HepG2 (cell line): Measurements from ENCODE around the gene AK2. TPM values are rescaled to one million over a fixed set of nuclear protein-coding genes. Genes with fewer than 3 reads are reported as not detected.

ENCODE experiments used
- ATAC-seq: fragments of 200-7000 bp; cut with Tn5 transposase; 3 replicates; pipeline ENCODE4 v1.9.1; 2020; ENCODE audit warnings: mild to moderate bottlenecking, moderate library complexity
- BruUV-seq: library from RNA; stranded (reverse); fragments of 400-500 nt; replicated peaks from 2 replicates; lab custom pipeline; 2021; lab: Mats Ljungman, UMichigan
- CTCF ChIA-PET: fragments of 300-600 bp; formaldehyde crosslinking; extraction: SDS; loops from one replicate; lab custom pipeline; 2021; ENCODE audit warnings: low total read pairs, inconsistent platforms, low intra/inter-chr PET ratio; lab: Yijun Ruan, JAX
- POLR2A ChIA-PET: fragments of 350-600 bp; sonication (Branson Sonifier 250); formaldehyde crosslinking; loops from one replicate; lab custom pipeline; 2020; ENCODE audit warnings: antibody characterized with exemption, inconsistent platforms; lab: Yijun Ruan, JAX
- DNase-seq: peaks from one replicate; pipeline ENCODE4 v3.0.0-alpha.2; 2015; ENCODE audit warnings: low spot score
- FAIRE-seq: peaks from 3 replicates; lab custom pipeline; 2011; peaks lifted over from hg19 to GRCh38; lab: Jason Lieb, UNC
- H2AFZ ChIP-seq: one replicate; pipeline ENCODE4 v1.6.1; 2011; ENCODE audit warnings: low read length, inconsistent platforms
- H3K27ac ChIP-seq: fragments of 300-600 bp; 3 replicates; pipeline ENCODE4 v1.8.0; 2011; ENCODE audit warnings: mixed run types, mild to moderate bottlenecking, mixed read lengths, low read length, inconsistent platforms; ENCODE audit not compliant: insufficient read depth; ENCODE audit errors: extremely low read length
- H3K27me3 ChIP-seq, 2 experiments: fragments of 200-600 bp in 1 of 2; 2 replicates in 1 of 2; 3 replicates in 1 of 2; pipeline versions ENCODE4 v1.6.0 to v1.8.0; 2011; ENCODE audit warnings: low read length in 2 of 2, mild to moderate bottlenecking in 2 of 2, moderate library complexity in 2 of 2, inconsistent platforms in 1 of 2; ENCODE audit not compliant: insufficient read depth in 2 of 2, control insufficient read depth in 1 of 2
- H3K36me3 ChIP-seq, 2 experiments: fragments of 200-600 bp in 1 of 2; replicated peaks in 1 of 2; 2 replicates in 1 of 2; 3 replicates in 1 of 2; pipeline versions ENCODE4 v1.5.1 to v1.8.0; 2011; ENCODE audit warnings: low read length in 2 of 2, inconsistent platforms in 1 of 2; ENCODE audit not compliant: insufficient read depth in 2 of 2, control insufficient read depth in 1 of 2
- H3K4me1 ChIP-seq: 2 replicates; pipeline ENCODE4 v1.5.1; 2012; ENCODE audit warnings: low read length, inconsistent platforms; ENCODE audit not compliant: insufficient read depth
- H3K4me2 ChIP-seq: 2 replicates; pipeline ENCODE4 v1.6.0; 2011; ENCODE audit warnings: low read depth, low read length, inconsistent platforms
- H3K4me3 ChIP-seq, 3 experiments: fragments of 200-600 bp in 1 of 3; sonication (generic), shearing (Covaris generic) in 1 of 3; replicated peaks in 1 of 3; 2 replicates each; pipeline ENCODE4 v1.5.1; 2011 to 2016; ENCODE audit warnings: low read length in 3 of 3, inconsistent platforms in 2 of 3, low read depth in 2 of 3, mild to moderate bottlenecking in 2 of 3, control low read depth in 1 of 3, mixed read lengths in 1 of 3; ENCODE audit not compliant: insufficient read depth in 1 of 3
- H3K79me2 ChIP-seq: one replicate; pipeline ENCODE4 v1.6.1; 2011; ENCODE audit warnings: low read length, inconsistent platforms; ENCODE audit not compliant: insufficient read depth
- H3K9ac ChIP-seq: 2 replicates; pipeline ENCODE4 v1.6.0; 2011; ENCODE audit warnings: mild to moderate bottlenecking, low read depth, low read length, inconsistent platforms; ENCODE audit not compliant: insufficient read depth
- H3K9me3 ChIP-seq: 2 replicates; pipeline ENCODE4 v1.5.1; 2012; ENCODE audit warnings: mild to moderate bottlenecking, low read length
- H4K20me1 ChIP-seq: 2 replicates; pipeline ENCODE4 v1.6.0; 2011; ENCODE audit warnings: inconsistent platforms, mild to moderate bottlenecking, low read length, moderate library complexity; ENCODE audit not compliant: insufficient read depth
- AGO1 ChIP-seq: fragments of 200-400 bp; formaldehyde crosslinking; IDR thresholded peaks from 2 replicates; pipeline ENCODE4 v1.6.1; 2017; ENCODE audit warnings: mild to moderate bottlenecking, low read depth, low read length, moderate library complexity; ENCODE audit not compliant: poor library complexity, severe bottlenecking
- CEBPG ChIP-seq: IDR thresholded peaks from 2 replicates; pipeline ENCODE4 v1.6.1; 2016
- FLYWCH1 ChIP-seq: sonication (generic); formaldehyde crosslinking; IDR thresholded peaks from 2 replicates; pipeline ENCODE4 v1.8.1; 2023; ENCODE audit warnings: mild to moderate bottlenecking, missing genetic modification reagents
- FOXA1 ChIP-seq, 2 experiments: fragments of 450-650 bp in 1 of 2; sonication (generic) in 1 of 2; formaldehyde crosslinking in 1 of 2; IDR thresholded peaks; 2 replicates each; pipeline versions ENCODE4 v1.4.0 to v1.6.1; 2016 to 2020; ENCODE audit warnings: missing genetic modification reagents in 1 of 2
- HDAC1 ChIP-seq: sonication (generic); formaldehyde crosslinking; IDR thresholded peaks from 2 replicates; pipeline ENCODE4 v1.5.1; 2020; ENCODE audit warnings: mild to moderate bottlenecking, missing genetic modification reagents
- MAFK ChIP-seq, 2 experiments: IDR thresholded peaks in 1 of 2; conservative IDR thresholded peaks in 1 of 2; 2 replicates each; pipeline ENCODE4 v1.6.1; 2011; ENCODE audit warnings: improper control_type of control experiment in 2 of 2, low read length in 2 of 2
- MED1 ChIP-seq: sonication (generic); formaldehyde crosslinking; IDR thresholded peaks from 2 replicates; pipeline ENCODE4 v1.4.0; 2020; ENCODE audit warnings: missing genetic modification reagents
- NBN ChIP-seq: fragments of 450-650 bp; conservative IDR thresholded peaks from 2 replicates; pipeline ENCODE4 v1.6.1; 2017
- PAWR ChIP-seq: sonication (generic); formaldehyde crosslinking; IDR thresholded peaks from 2 replicates; pipeline ENCODE4 v1.4.0; 2020; ENCODE audit warnings: missing genetic modification reagents, mild to moderate bottlenecking, borderline replicate concordance
- PLSCR1 ChIP-seq: sonication (generic); formaldehyde crosslinking; IDR thresholded peaks from 2 replicates; pipeline ENCODE4 v1.5.0; 2020; ENCODE audit warnings: missing genetic modification reagents, mild to moderate bottlenecking, borderline replicate concordance
- POGZ ChIP-seq: sonication (generic); formaldehyde crosslinking; IDR thresholded peaks from 2 replicates; pipeline ENCODE4 v1.4.0; 2020; ENCODE audit warnings: mild to moderate bottlenecking, missing genetic modification reagents
- POLR2A ChIP-seq, 2 experiments: IDR thresholded peaks; 2 replicates each; pipeline ENCODE4 v1.6.1; 2011; ENCODE audit warnings: low read depth in 2 of 2, low read length in 2 of 2, mild to moderate bottlenecking in 1 of 2, moderate library complexity in 1 of 2; ENCODE audit not compliant: insufficient read depth in 1 of 2
- PTBP1 ChIP-seq: fragments of 200-400 bp; formaldehyde crosslinking; IDR thresholded peaks from 2 replicates; pipeline ENCODE4 v1.6.1; 2018; ENCODE audit warnings: low read length, low read depth; ENCODE audit not compliant: poor library complexity, severe bottlenecking
- RFX3 ChIP-seq: IDR thresholded peaks from 2 replicates; pipeline ENCODE4 v1.6.1; 2016; ENCODE audit warnings: missing biosample characterization, missing genetic modification reagents
- TEAD3 ChIP-seq: optimal IDR thresholded peaks from 2 replicates; pipeline ENCODE3; 2016; ENCODE audit warnings: borderline replicate concordance
- TOE1 ChIP-seq: sonication (generic); formaldehyde crosslinking; IDR thresholded peaks from 2 replicates; pipeline ENCODE4 v1.4.0; 2020; ENCODE audit warnings: mild to moderate bottlenecking, missing genetic modification reagents
- ZFX ChIP-seq: sonication (generic); formaldehyde crosslinking; IDR thresholded peaks from 2 replicates; pipeline ENCODE4 v1.4.0; 2020; ENCODE audit warnings: mild to moderate bottlenecking, low read depth, missing genetic modification reagents, moderate library complexity
- ZGPAT ChIP-seq: IDR thresholded peaks from 2 replicates; pipeline ENCODE4 v1.6.1; 2016; ENCODE audit warnings: mild to moderate bottlenecking
- ZKSCAN1 ChIP-seq: fragments of 150-350 bp; IDR thresholded peaks from 2 replicates; pipeline ENCODE4 v1.6.1; 2014; ENCODE audit warnings: low read length
- ZNF331 ChIP-seq: sonication (generic); formaldehyde crosslinking; IDR thresholded peaks from 2 replicates; pipeline ENCODE4 v1.4.0; 2020; ENCODE audit warnings: missing genetic modification reagents
- ZNF850 ChIP-seq: sonication (generic); formaldehyde crosslinking; conservative IDR thresholded peaks from 2 replicates; pipeline ENCODE4 v1.9.0; 2021; ENCODE audit warnings: mild to moderate bottlenecking, missing genetic modification reagents
- WGBS: methylation state at CpG from one replicate; pipeline ENCODE4 v1.1.6; 2017; ENCODE audit warnings: low lambda C conversion rate; 5-methylcytosine and 5-hydroxymethylcytosine counted together
- in situ Hi-C: cut with HindIII; loops from 2 replicates; pipeline ENCODE4 v1.10.0; 2017; ENCODE audit warnings: low pct_unique_long_range_greater_than_20kb; ENCODE audit not compliant: extremely low pct_ligation_motif_present
- intact Hi-C: fragments of 100-400 bp; cut with micrococcal nuclease; formaldehyde crosslinking; loops from one replicate; pipeline ENCODE4 v1.10.0; 2022; ENCODE audit not compliant: unreplicated experiment
- polyA plus RNA-seq, 8 experiments: library from polyadenylated mRNA; depleted of rRNA in 3 of 8; stranded (reverse) in 7 of 8; unstranded in 1 of 8; fragments of >200 nt; fragmentation: Illumina TruSeq in 4 of 8; extraction: Trizol in 4 of 8; gene quantifications; 2 replicates each; pipeline versions ENCODE4 v1.2.1 to v1.2.3, GENCODE V29; 2011 to 2016; ENCODE audit warnings: low read depth in 4 of 8, missing spikeins in 1 of 8, mixed read lengths in 1 of 8; ENCODE audit not compliant: insufficient read depth in 1 of 8
- total RNA-seq, 5 experiments: library from RNA; depleted of rRNA; stranded (reverse); fragments of >200 nt; fragmentation: Illumina TruSeq; extraction: Trizol; gene quantifications; 2 replicates each; pipeline ENCODE4 v1.2.3, GENCODE V29; 2016; ENCODE audit warnings: low read depth in 1 of 5
- TF ChIP-seq, protein P1 (sequence below): sonication (generic); formaldehyde crosslinking; IDR thresholded peaks from 2 replicates; pipeline ENCODE4 v1.4.0; 2020; ENCODE audit warnings: missing genetic modification reagents, borderline replicate concordance

AK2 gene
- total and polyA plus RNA-seq, 2 of the 13 experiments (the other 11 are each of a cell fraction or from before 2014, with no cell fraction given): 170 to 188 TPM

GRCh38 chr1:33055210-33056008 is 18.7 kb upstream of the AK2 start:
- no peak overlapping the region for H3K9ac ChIP-seq
- in situ Hi-C loops (loop anchor here (5.0 kb wide), 1 partner anchor 123 kb away; no protein-coding TSS in a partner anchor), intact Hi-C loops (loop anchor here (1.0 to 10.0 kb wide), 3 partner anchors 19 to 121 kb away; partner anchors contain the start of gene AK2)
- BruUV-seq: no TSS peak
- H2AFZ ChIP-seq: no peak overlapping the region
- ChIA-PET CTCF (interaction anchor here (1.0 to 2.1 kb wide), 3 partner anchors 41 to 123 kb away, joined by 4 to 44 read pairs (median 4); no protein-coding TSS in a partner anchor), POLR2A (interaction anchor here (1.6 to 2.0 kb wide), 2 partner anchors 91 to 122 kb away, joined by 6 to 7 read pairs; partner anchors contain the start of gene RNF19B)
- no peak overlapping the region for H3K27ac ChIP-seq
- peak; percentile 88 for FAIRE-seq
- DNase-seq: peak; percentile 88
- peak overlapping the region; percentile 68 for H3K4me2 ChIP-seq
- 11% methylated on average over 12 of the region's 12 CpGs for WGBS
- no peaks in the 10 kb centered on the region for H3K27me3 ChIP-seq
- H3K4me3 ChIP-seq: peak overlapping the region in 1 of 3 experiments; percentile 51; a peak in 1 of 6 replicates
- peaks cover 43% of the 10 kb centered on the region for H3K4me1 ChIP-seq
- no peaks in the 10 kb centered on the region for H3K79me2 ChIP-seq
- no peaks in the 10 kb centered on the region for H3K36me3 ChIP-seq
- H3K9me3 ChIP-seq: no peaks in the 10 kb centered on the region
- peak; percentile 87 for ATAC-seq
- H4K20me1 ChIP-seq: no peaks in the 10 kb centered on the region
- TF ChIP-seq NBN: no peak
- TF ChIP-seq POGZ (CRISPR knock-in tag): no peak
- TF ChIP-seq, protein P1, sequence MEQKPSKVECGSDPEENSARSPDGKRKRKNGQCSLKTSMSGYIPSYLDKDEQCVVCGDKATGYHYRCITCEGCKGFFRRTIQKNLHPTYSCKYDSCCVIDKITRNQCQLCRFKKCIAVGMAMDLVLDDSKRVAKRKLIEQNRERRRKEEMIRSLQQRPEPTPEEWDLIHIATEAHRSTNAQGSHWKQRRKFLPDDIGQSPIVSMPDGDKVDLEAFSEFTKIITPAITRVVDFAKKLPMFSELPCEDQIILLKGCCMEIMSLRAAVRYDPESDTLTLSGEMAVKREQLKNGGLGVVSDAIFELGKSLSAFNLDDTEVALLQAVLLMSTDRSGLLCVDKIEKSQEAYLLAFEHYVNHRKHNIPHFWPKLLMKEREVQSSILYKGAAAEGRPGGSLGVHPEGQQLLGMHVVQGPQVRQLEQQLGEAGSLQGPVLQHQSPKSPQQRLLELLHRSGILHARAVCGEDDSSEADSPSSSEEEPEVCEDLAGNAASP (CRISPR knock-in tag): peak; percentile 80
- TF ChIP-seq ZKSCAN1: no peak
- no peak for TF ChIP-seq PLSCR1 (CRISPR knock-in tag)
- no peak for TF ChIP-seq RFX3
- TF ChIP-seq CEBPG (CRISPR knock-in tag): peak; percentile 39; the same call in 1 of the 2 replicates
- peak; percentile 47; the same call in 1 of the 2 replicates for TF ChIP-seq ZGPAT
- no peak for TF ChIP-seq POLR2A (IDR thresholded peaks at IDR 0.05; ENCODE audit: insufficient read depth in 1 of 2, low read depth in 2 of 2, low read length in 2 of 2)
- TF ChIP-seq MAFK (conservative IDR thresholded peaks at IDR 0.05 in 1 of 2, IDR thresholded peaks at IDR 0.05 in 1 of 2; ENCODE audit: low read length in 2 of 2): no peak
- 0 out of 2 replicates have a peak, but pooled peaks have one; percentile 14 for TF ChIP-seq MED1 (CRISPR knock-in tag)
- no peak for TF ChIP-seq FLYWCH1 (CRISPR knock-in tag)
- peak; percentile 55 for TF ChIP-seq ZFX (CRISPR knock-in tag)
- TF ChIP-seq PAWR (CRISPR knock-in tag): no peak
- peak; percentile 50; the same call in 1 of the 2 replicates for TF ChIP-seq ZNF331 (CRISPR knock-in tag)
- no peak for TF ChIP-seq AGO1
- TF ChIP-seq FOXA1 (IDR thresholded peaks at IDR 0.05): no peak
- TF ChIP-seq FOXA1 (CRISPR knock-in tag; IDR thresholded peaks at IDR 0.05): peak; percentile 2; the same call in 1 of the 2 replicates
- peak; percentile 58 for TF ChIP-seq TEAD3 (CRISPR knock-in tag)
- 0 out of 2 replicates have a peak, but pooled peaks have one; percentile 49 for TF ChIP-seq HDAC1 (CRISPR knock-in tag)
- no peak for TF ChIP-seq PTBP1
- 0 out of 2 replicates have a peak, but pooled peaks have one; percentile 15 for TF ChIP-seq ZNF850 (CRISPR knock-in tag)
- no peak for TF ChIP-seq TOE1 (CRISPR knock-in tag)
